Peyer's patch (tissue), 4 donors: ENCODE data around the gene PRKRIP1. TPM values are rescaled to one million over a fixed set of nuclear protein-coding genes. Genes with fewer than 3 reads are reported as not detected.

Experiments
- small RNA-seq, 2 donors: library from RNA; depleted of rRNA; stranded (forward); fragments of <200 nt; gene quantifications; one replicate each; pipeline ENCODE3, GENCODE V24; 2016
- total RNA-seq, 4 donors: library from RNA; depleted of rRNA; stranded (reverse); fragments of >200 nt; gene quantifications; one replicate each; pipeline ENCODE4 v1.1.0, GENCODE V29; 2016

Gene PRKRIP1
- total RNA-seq, 4 donors from 2014 or later: 20.7 to 63.5 (median 38.2) TPM

Small RNAs within 50 kb of the gene (small RNA-seq; reads per million reads assigned to genes)
- gene AC091390.4 (0 reads per million in 2 donors), gene MIR548O (0 reads per million in 2 donors)

Other genes with a start within 250 kb of the PRKRIP1 start
- 10 to 100 TPM in 1 of 4 donors, 1 to 10 TPM in 3; 1.8 to 13.2 (median 2.7) TPM for gene SH2B2, start 109.5 kb upstream of the PRKRIP1 start, total RNA-seq
- not detected for gene SPDYE6, start 39.9 kb upstream of the PRKRIP1 start, total RNA-seq
- 10 to 100 TPM in 1 of 4 donors, 1 to 10 TPM in 3; 2.1 to 39.6 (median 4.2) TPM for gene ORAI2, start 37.2 kb downstream of the PRKRIP1 start, total RNA-seq
- gene ALKBH4, start 68.5 kb downstream of the PRKRIP1 start, total RNA-seq: 10 to 100 TPM; 10.7 to 40.5 (median 18.7) TPM
- 10 to 100 TPM; 22.6 to 79.2 (median 23.8) TPM for gene LRWD1, start 68.6 kb downstream of the PRKRIP1 start, total RNA-seq
- gene POLR2J, start 82.6 kb downstream of the PRKRIP1 start, total RNA-seq: 10 to 100 TPM; 13.2 to 27.9 (median 22.5) TPM
- 10 to 100 TPM; 31.3 to 90.8 (median 40.7) TPM for gene RASA4B, start 121.4 kb downstream of the PRKRIP1 start, total RNA-seq
- 10 to 100 TPM; 12.6 to 43.9 (median 26.9) TPM for gene UPK3BL2, start 147.3 kb downstream of the PRKRIP1 start, total RNA-seq
- gene SPDYE2, start 154.9 kb downstream of the PRKRIP1 start, total RNA-seq: not detected
- gene POLR2J3, start 176.2 kb downstream of the PRKRIP1 start, total RNA-seq: 10 to 100 TPM; 19.8 to 58.9 (median 51.0) TPM
- gene RASA4, start 220.4 kb downstream of the PRKRIP1 start, total RNA-seq: 100 to 1,000 TPM in 2 of 4 donors, 10 to 100 TPM in 2; 43.8 to 187 (median 123) TPM
- gene UPK3BL1, start 246.4 kb downstream of the PRKRIP1 start, total RNA-seq: 10 to 100 TPM; 20.7 to 88.3 (median 41.8) TPM